Neutrophil (primary cell): ENCODE data around the gene LIMS2.

Source experiments
- H3K27ac ChIP-seq: fragments of 200-600 bp; sonication (generic); 2 replicates; pipeline ENCODE4 v1.5.1; 2016; ENCODE audit warnings: mild to moderate bottlenecking, moderate library complexity
- H3K27me3 ChIP-seq: fragments of 200-600 bp; sonication (generic); 2 replicates; pipeline ENCODE4 v1.6.0; 2016; ENCODE audit warnings: mild to moderate bottlenecking
- H3K36me3 ChIP-seq: fragments of 200-600 bp; sonication (generic); 2 replicates; pipeline ENCODE4 v1.5.1; 2017
- H3K4me1 ChIP-seq, 2 experiments: fragments of 200-600 bp in 1 of 2; sonication (generic) in 1 of 2; 1 replicate in 1 of 2; 2 replicates in 1 of 2; pipeline versions ENCODE4 v1.5.1 to v1.6.1; 2013 to 2016; ENCODE audit warnings: low read depth in 1 of 2, low read length in 1 of 2, mild to moderate bottlenecking in 1 of 2, moderate library complexity in 1 of 2; ENCODE audit not compliant: control insufficient read depth in 1 of 2, insufficient read depth in 1 of 2
- H3K4me3 ChIP-seq, 2 experiments: fragments of 200-600 bp in 1 of 2; sonication (generic) in 1 of 2; 1 replicate in 1 of 2; 2 replicates in 1 of 2; pipeline ENCODE4 v1.5.1; 2013 to 2016; ENCODE audit warnings: low read depth in 1 of 2, low read length in 1 of 2, mild to moderate bottlenecking in 1 of 2, moderate library complexity in 1 of 2
- H3K9me3 ChIP-seq: fragments of 200-600 bp; sonication (generic); 2 replicates; pipeline ENCODE4 v1.5.1; 2016
- CTCF ChIP-seq: fragments of 200-600 bp; sonication (generic); IDR thresholded peaks from 2 replicates; pipeline ENCODE4 v1.5.1; 2016; ENCODE audit warnings: antibody characterized with exemption

Gene LIMS2

GRCh38 chr2:127685410-127686080 lies 10.2 kb upstream of the LIMS2 start:
- no peak for TF ChIP-seq CTCF
- H3K27me3 ChIP-seq = peaks cover 43% of the 10 kb centered on the region
- no peaks in the 10 kb centered on the region for H3K4me1 ChIP-seq
- H3K36me3 ChIP-seq = no peaks in the 10 kb centered on the region
- H3K9me3 ChIP-seq = peaks cover 5% of the 10 kb centered on the region
- H3K27ac ChIP-seq = no peak overlapping the region
- no peak overlapping the region for H3K4me3 ChIP-seq

- no peak for TF ChIP-seq CTCF
- Histone ChIP-seq H3K36me3 (no peaks in the 10 kb centered on the region), H3K27ac (no peak overlapping the region), H3K9me3 (no peaks in the 10 kb centered on the region), H3K4me3 (no peak overlapping the region), H3K27me3 (peaks cover 59% of the 10 kb centered on the region), H3K4me1 (no peaks in the 10 kb centered on the region)
These were observed 8.4 kb upstream of the LIMS2 start for GRCh38 chr2:127683757-127684156.

- Histone ChIP-seq H3K27ac (no peak overlapping the region), H3K4me1 (no peaks in the 10 kb centered on the region), H3K9me3 (no peaks in the 10 kb centered on the region), H3K36me3 (no peaks in the 10 kb centered on the region), H3K27me3 (peaks cover 60% of the 10 kb centered on the region), H3K4me3 (no peak overlapping the region)
- no peak for TF ChIP-seq CTCF
These were observed 7.7 kb upstream of the LIMS2 start for GRCh38 chr2:127683056-127683455.

- H3K9me3 ChIP-seq = no peaks in the 10 kb centered on the region
- H3K4me1 ChIP-seq = no peaks in the 10 kb centered on the region
- H3K27ac ChIP-seq = no peak overlapping the region
- peaks cover 60% of the 10 kb centered on the region for H3K27me3 ChIP-seq
- H3K36me3 ChIP-seq = no peaks in the 10 kb centered on the region
- TF ChIP-seq CTCF = no peak
- no peak overlapping the region for H3K4me3 ChIP-seq
These were observed 6.9 kb upstream of the LIMS2 start for GRCh38 chr2:127681976-127682857.

- Histone ChIP-seq H3K4me1 (no peaks in the 10 kb centered on the region), H3K27ac (no peak overlapping the region), H3K36me3 (no peaks in the 10 kb centered on the region), H3K9me3 (no peaks in the 10 kb centered on the region), H3K27me3 (peaks cover 63% of the 10 kb centered on the region), H3K4me3 (no peak overlapping the region)
- TF ChIP-seq CTCF = no peak
These were observed 6.0 kb upstream of the LIMS2 start for GRCh38 chr2:127681288-127681804.
